K562 (cell line): ENCODE results near the gene MAP3K14. TPM values are rescaled to one million over a fixed set of nuclear protein-coding genes. Genes with fewer than 3 reads are reported as not detected.

Source experiments
- AFF1 ChIP-seq, 2 experiments: fragments of 450-650 bp; IDR thresholded peaks; 2 replicates each; pipeline ENCODE4 v1.6.1; 2018; ENCODE audit warnings: mild to moderate bottlenecking in 2 of 2, low read depth in 1 of 2; ENCODE audit not compliant: partially characterized antibody in 2 of 2
- HDGF ChIP-seq: fragments of 450-650 bp; IDR thresholded peaks from 2 replicates; pipeline ENCODE4 v1.6.1; 2016
- MLLT1 ChIP-seq, 2 experiments: fragments of 450-650 bp; IDR thresholded peaks; 2 replicates each; pipeline ENCODE4 v1.6.1; 2016
- PCBP1 ChIP-seq: fragments of 200-400 bp; formaldehyde crosslinking; IDR thresholded peaks from 2 replicates; pipeline ENCODE4 v1.6.1; 2018; ENCODE audit warnings: mild to moderate bottlenecking, low read depth, low read length; ENCODE audit not compliant: poor library complexity, severe bottlenecking
- PREB ChIP-seq: sonication (generic); formaldehyde crosslinking; IDR thresholded peaks from 2 replicates; pipeline ENCODE4 v1.8.1; 2023; ENCODE audit warnings: mild to moderate bottlenecking, missing genetic modification reagents
- SOX6 ChIP-seq: fragments of 450-650 bp; IDR thresholded peaks from 2 replicates; pipeline ENCODE4 v1.6.1; 2014; ENCODE audit warnings: mild to moderate bottlenecking
- TBL1XR1 ChIP-seq, 2 experiments: IDR thresholded peaks; 2 replicates each; pipeline ENCODE4 v1.6.1; 2012; ENCODE audit warnings: improper control_type of control experiment in 2 of 2, low read length in 2 of 2, mild to moderate bottlenecking in 1 of 2
- TRIM24 ChIP-seq, 2 experiments: fragments of 450-650 bp; IDR thresholded peaks; 2 replicates each; pipeline ENCODE4 v1.6.1; 2016
- UBTF ChIP-seq, 2 experiments: IDR thresholded peaks; 2 replicates each; pipeline ENCODE4 v1.6.1; 2012; ENCODE audit warnings: improper control_type of control experiment in 2 of 2, low read depth in 2 of 2, low read length in 2 of 2, borderline replicate concordance in 1 of 2
- YBX1 ChIP-seq: fragments of 450-650 bp; IDR thresholded peaks from 2 replicates; pipeline ENCODE4 v1.7.1; 2016; ENCODE audit warnings: mild to moderate bottlenecking
- ZBED1 ChIP-seq: IDR thresholded peaks from 2 replicates; pipeline ENCODE4 v1.6.1; 2014
- ZNF253 ChIP-seq: fragments of 250-450 bp; sonication (Bioruptor Pico); conservative IDR thresholded peaks from 2 replicates; pipeline ENCODE4 v1.6.1; 2021; ENCODE audit warnings: mild to moderate bottlenecking
- ZNF282 ChIP-seq: sonication (generic); formaldehyde crosslinking; IDR thresholded peaks from 2 replicates; pipeline ENCODE4 v1.8.1; 2023; ENCODE audit warnings: missing genetic modification reagents
- polyA plus RNA-seq, 8 experiments: library from polyadenylated mRNA; depleted of rRNA in 4 of 8; stranded (reverse) in 5 of 8; unstranded in 3 of 8; fragments of >200 nt; fragmentation: Nextera tagmentation in 2 of 8; fragmentation: Illumina TruSeq in 1 of 8; extraction: Ambion mirVana in 2 of 8; extraction: Trizol in 1 of 8; gene quantifications; 2 replicates each; pipeline versions ENCODE4 v1.2.1 to v1.2.3, GENCODE V29; 2011 to 2014; ENCODE audit warnings: inconsistent platforms in 1 of 8, missing spikeins in 1 of 8
- total RNA-seq, 7 experiments: library from RNA; depleted of rRNA in 6 of 7; stranded (reverse); fragments of >200 nt in 6 of 7; fragmentation: Illumina TruSeq in 2 of 7; extraction: Trizol in 2 of 7; gene quantifications; 2 replicates each; pipeline versions ENCODE4 v1.2.1 to v1.2.3, GENCODE V29; 2011 to 2021; ENCODE audit warnings: low replicate concordance in 1 of 7

Gene MAP3K14
- total and polyA plus RNA-seq, 9 of the 15 experiments (the other 6 are each of a cell fraction or from before 2014, with no cell fraction given): 0.45 to 8.7 (median 3.2) TPM

- TF ChIP-seq AFF1 (IDR thresholded peaks at IDR 0.05; ENCODE audit: low read depth in 1 of 2, partially characterized antibody in 2 of 2): peak in 1 of 2 experiments; percentile 31
- peak in 1 of 2 experiments; percentile 70; a peak in 2 of 4 replicates for TF ChIP-seq MLLT1 (IDR thresholded peaks at IDR 0.05)
- TF ChIP-seq ZNF253: no peak
- peak in 1 of 2 experiments; percentile 91; a peak in 3 of 4 replicates for TF ChIP-seq UBTF (IDR thresholded peaks at IDR 0.05; ENCODE audit: borderline replicate concordance in 1 of 2, low read depth in 2 of 2, low read length in 2 of 2)
- TF ChIP-seq HDGF: no peak
- peak in 1 of 2 experiments; percentile 80; a peak in 1 of 4 replicates for TF ChIP-seq TBL1XR1 (IDR thresholded peaks at IDR 0.05; ENCODE audit: low read length in 2 of 2)
- no peak for TF ChIP-seq PCBP1
- TF ChIP-seq PREB: 0 out of 2 replicates have a peak, but pooled peaks have one; percentile 61
- TF ChIP-seq ZNF282: no peak
- TF ChIP-seq YBX1: no peak
- peak; percentile 32; the same call in 1 of the 2 replicates for TF ChIP-seq ZBED1
- TF ChIP-seq TRIM24 (IDR thresholded peaks at IDR 0.05): peak; percentile 42 to 78; a peak in 2 of 4 replicates
- TF ChIP-seq SOX6: peak; percentile 93
These were observed 16.3 kb upstream of the MAP3K14 start (continued) for GRCh38 chr17:45332989-45333701.
